H1 (cell line): ENCODE measurements around the gene CCDC9B. TPM values are rescaled to one million over a fixed set of nuclear protein-coding genes. Genes with fewer than 3 reads are reported as not detected.

Source experiments
- YY1 ChIP-seq: IDR thresholded peaks from 2 replicates; pipeline ENCODE4 v1.6.1; 2011; ENCODE audit warnings: low read depth, mild to moderate bottlenecking, low read length
- polyA plus RNA-seq, 7 experiments: library from polyadenylated mRNA; depleted of rRNA in 3 of 7; stranded (reverse) in 5 of 7; unstranded in 2 of 7; fragments of >200 nt in 5 of 7; fragments of 200-250 nt in 2 of 7; gene quantifications; 1 replicate in 5 of 7; 2 replicates in 1 of 7; 4 replicates in 1 of 7; pipeline versions ENCODE4 v1.2.1 to v1.2.3, GENCODE V29; 2011 to 2013; ENCODE audit warnings: missing spikeins in 2 of 7, mixed read lengths in 2 of 7
- total RNA-seq: library from RNA; stranded (reverse); fragmentation: NEBNext Ultra II Directional; extraction: Animal tissue kit (Norgen Biotek cat#: 25700); gene quantifications from 2 replicates; pipeline ENCODE4 v1.2.1, GENCODE V29; 2021

The CCDC9B gene
- total and polyA plus RNA-seq, 2 of the 8 experiments (the other 6 are each of a cell fraction or from before 2014, with no cell fraction given), result 0.45 to 0.78 TPM

DNA sequence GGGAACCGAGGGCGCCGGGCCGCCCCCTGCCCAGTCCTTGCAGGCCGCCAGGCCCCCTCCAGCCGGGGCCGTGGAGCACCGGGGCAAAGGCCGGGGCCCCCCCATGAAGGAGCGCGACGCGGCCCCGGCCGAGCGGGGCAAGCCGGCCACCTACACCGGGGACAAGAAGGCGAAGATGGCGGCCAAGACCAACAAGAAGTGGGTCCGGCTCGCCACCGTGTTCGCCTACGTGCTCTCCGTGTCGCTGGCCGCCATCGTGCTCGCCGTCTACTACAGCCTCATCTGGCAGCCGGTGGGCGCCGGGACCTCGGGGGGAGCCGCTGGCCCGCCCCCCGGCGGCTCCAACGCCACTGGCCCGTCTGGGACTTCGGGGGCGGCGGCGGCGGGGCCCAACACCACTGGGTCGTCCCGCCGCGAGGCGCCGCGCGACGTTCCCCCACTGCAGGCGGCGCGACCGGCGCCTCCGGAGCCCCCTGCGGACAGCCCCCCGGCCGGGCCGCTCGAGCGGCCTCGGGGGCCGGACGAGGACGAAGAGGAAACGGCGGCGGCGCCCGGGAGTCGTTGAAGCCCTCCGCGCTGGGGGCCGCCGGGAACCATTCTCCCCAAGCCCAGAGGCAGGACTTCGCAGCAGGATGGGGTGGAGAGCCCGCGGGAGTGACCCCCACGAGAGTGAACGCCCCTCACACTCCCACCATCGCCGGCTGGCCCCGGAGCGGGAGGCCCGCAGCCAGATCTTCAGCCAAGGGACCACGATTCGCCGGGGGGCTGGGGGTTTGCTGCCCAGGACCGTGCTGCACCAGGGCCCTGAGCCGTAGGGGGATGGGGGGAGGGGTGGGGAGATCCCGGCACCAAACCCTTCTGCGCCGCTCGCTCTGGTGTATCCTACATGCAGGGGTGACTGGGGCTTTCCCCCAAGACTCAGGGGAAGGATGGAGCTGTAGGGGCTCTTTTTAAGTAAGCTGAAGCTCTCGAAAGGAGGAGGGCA, 16.5 kb downstream of the CCDC9B start (continued):
- peak; percentile 76; the same call in 1 of the 2 replicates for TF ChIP-seq YY1
